OCI-LY7 (cell line): ENCODE data around the gene KCNIP1. TPM values are rescaled to one million over a fixed set of nuclear protein-coding genes. Genes with fewer than 3 reads are reported as not detected.

Source experiments
- BruUV-seq: library from RNA; stranded (reverse); fragments of 400-500 nt; replicated peaks from 2 replicates; lab custom pipeline; 2021; lab: Mats Ljungman, UMichigan
- CTCF ChIA-PET: fragments of 300-600 bp; sonication (Branson Sonifier 250); formaldehyde crosslinking; loops from one replicate; lab custom pipeline; 2022; ENCODE audit warnings: antibody characterized with exemption; ENCODE audit not compliant: unreplicated experiment; lab: Charles Lee
- POLR2A ChIA-PET: fragments of 300-600 bp; sonication (Branson Sonifier 250); formaldehyde crosslinking; loops from one replicate; lab custom pipeline; 2022; ENCODE audit warnings: antibody characterized with exemption; lab: Charles Lee
- DNase-seq: peaks from one replicate; pipeline ENCODE4 v3.0.0-alpha.2; 2015; ENCODE audit warnings: low spot score
- H2AFZ ChIP-seq: fragments of 200-600 bp; sonication (generic), shearing (Covaris generic); 2 replicates; pipeline ENCODE4 v1.6.1; 2014; ENCODE audit warnings: mild to moderate bottlenecking, antibody characterized with exemption, low read length, moderate library complexity
- H3K27ac ChIP-seq: fragments of 200-600 bp; sonication (generic); 2 replicates; pipeline ENCODE4 v1.5.1; 2014; ENCODE audit warnings: mixed run types, low read depth, mild to moderate bottlenecking, moderate library complexity, low read length, inconsistent platforms; ENCODE audit not compliant: poor library complexity, severe bottlenecking
- H3K36me3 ChIP-seq: fragments of 200-600 bp; sonication (generic); 2 replicates; pipeline ENCODE4 v1.6.1; 2014; ENCODE audit warnings: mild to moderate bottlenecking, antibody characterized with exemption, low read length, moderate library complexity, mixed read lengths; ENCODE audit not compliant: insufficient read depth
- H3K4me1 ChIP-seq: fragments of 200-600 bp; sonication (generic); 2 replicates; pipeline ENCODE4 v1.5.1; 2014; ENCODE audit warnings: mild to moderate bottlenecking, low read length; ENCODE audit not compliant: insufficient read depth, poor library complexity, severe bottlenecking
- H3K4me2 ChIP-seq: fragments of 200-600 bp; sonication (generic); 2 replicates; pipeline ENCODE4 v1.6.1; 2014; ENCODE audit warnings: mild to moderate bottlenecking, low read length
- H3K4me3 ChIP-seq: fragments of 200-600 bp; sonication (generic); 2 replicates; pipeline ENCODE4 v1.5.1; 2014; ENCODE audit warnings: mild to moderate bottlenecking, low read depth, low read length; ENCODE audit not compliant: poor library complexity, severe bottlenecking
- H3K79me2 ChIP-seq: fragments of 200-600 bp; sonication (generic); 2 replicates; pipeline ENCODE4 v1.6.1; 2016; ENCODE audit warnings: low read depth, mild to moderate bottlenecking, low read length, moderate library complexity, mixed read lengths; ENCODE audit not compliant: insufficient read depth
- H3K9me2 ChIP-seq: fragments of 200-600 bp; sonication (generic); 2 replicates; pipeline ENCODE4 v1.6.1; 2016; ENCODE audit warnings: mild to moderate bottlenecking, low read length, mixed read lengths; ENCODE audit not compliant: insufficient read depth
- H3K9me3 ChIP-seq: fragments of 200-600 bp; sonication (generic); 2 replicates; pipeline ENCODE4 v1.6.1; 2014; ENCODE audit warnings: mild to moderate bottlenecking, mixed run types, low read length, mixed read lengths
- H4K20me1 ChIP-seq: fragments of 200-600 bp; sonication (generic); 2 replicates; pipeline ENCODE4 v1.6.1; 2014; ENCODE audit warnings: mild to moderate bottlenecking, antibody characterized with exemption, low read length, moderate library complexity, mixed read lengths; ENCODE audit not compliant: insufficient read depth
- EZH2phosphoT487 ChIP-seq: fragments of 200-600 bp; sonication (generic); IDR thresholded peaks from 2 replicates; pipeline ENCODE4 v1.6.1; 2018; ENCODE audit warnings: low read depth, borderline replicate concordance, mild to moderate bottlenecking, mixed run types, antibody characterized with exemption, low read length, moderate library complexity, mixed read lengths
- intact Hi-C: fragments of 100-400 bp; cut with micrococcal nuclease; formaldehyde crosslinking; loops from one replicate; pipeline ENCODE4 v1.10.0; 2022; ENCODE audit not compliant: unreplicated experiment
- total RNA-seq, 2 experiments: library from RNA; depleted of rRNA in 1 of 2; stranded (reverse); fragments of >200 nt in 1 of 2; shearing (Covaris generic) in 1 of 2; gene quantifications; 2 replicates each; pipeline ENCODE4 v1.2.3, GENCODE V29; 2014 to 2022
- TF ChIP-seq, protein P1 (sequence below): fragments of 200-600 bp; sonication (generic); conservative IDR thresholded peaks from 2 replicates; pipeline ENCODE4 v1.5.1; 2014; ENCODE audit warnings: mild to moderate bottlenecking, antibody characterized with exemption, low read length, moderate library complexity, mixed read lengths

Gene KCNIP1
- total RNA-seq, 2 experiments from 2014 or later, result not detected

DNA sequence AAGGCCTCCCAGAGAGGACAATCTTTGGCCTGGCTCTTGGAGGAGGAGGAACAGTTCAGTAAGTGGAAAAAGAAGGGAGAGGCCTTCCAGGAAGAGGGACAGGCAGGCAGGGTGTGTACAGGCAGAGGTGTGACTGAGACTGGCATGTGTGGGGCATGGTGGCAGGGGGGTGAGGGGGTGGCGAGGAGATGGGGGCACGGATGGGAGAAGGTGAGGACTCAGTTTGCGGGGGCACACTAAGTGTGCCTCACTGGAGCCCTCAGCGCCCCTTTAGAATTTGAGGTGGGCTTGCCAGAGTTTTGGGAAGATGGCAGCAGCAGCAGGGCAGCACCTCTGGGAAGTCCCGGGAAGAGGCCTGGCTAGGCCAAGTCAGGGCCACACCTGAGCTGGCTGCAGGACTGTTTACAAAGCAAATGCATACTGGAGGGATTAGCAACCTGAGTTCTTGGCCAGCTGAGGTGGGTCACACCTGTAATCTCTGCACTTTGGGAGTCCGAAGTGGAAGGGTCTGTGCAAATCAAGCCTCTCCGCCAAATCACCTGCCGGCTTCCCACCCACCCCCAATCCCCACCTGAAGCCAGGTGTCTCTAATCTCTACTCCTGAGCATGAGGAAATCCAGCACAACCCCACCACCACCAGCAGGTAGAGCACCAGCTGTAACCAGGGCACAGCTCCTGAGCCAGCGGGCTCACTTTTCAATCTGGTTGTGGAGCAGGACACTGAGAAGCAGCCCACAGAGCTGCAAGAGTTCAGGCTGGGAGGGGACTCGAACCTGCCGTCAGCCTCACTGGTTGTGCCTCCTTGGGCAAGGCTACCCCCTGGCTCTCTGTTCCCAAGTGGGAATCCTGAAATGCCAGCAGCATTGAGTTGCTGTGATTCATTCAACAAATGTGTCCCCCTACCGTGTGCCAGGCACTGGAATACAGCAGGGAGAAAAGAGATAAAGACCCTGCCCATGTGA lies 269.5 kb downstream of the KCNIP1 start:
- Histone ChIP-seq H4K20me1 (no peaks in the 10 kb centered on the region), H3K79me2 (no peaks in the 10 kb centered on the region), H2AFZ (no peak overlapping the region), H3K4me1 (peaks cover 7% of the 10 kb centered on the region), H3K9me2 (no peaks in the 10 kb centered on the region), H3K9me3 (no peaks in the 10 kb centered on the region), H3K4me2 (no peak overlapping the region), H3K27ac (no peak overlapping the region), H3K36me3 (no peaks in the 10 kb centered on the region), H3K4me3 (no peak overlapping the region)
- no peak for DNase-seq
- no TSS peak for BruUV-seq
- ChIA-PET POLR2A (no interaction called here), CTCF (no interaction called here)
- TF ChIP-seq EZH2phosphoT487, result no peak
- TF ChIP-seq, protein P1, sequence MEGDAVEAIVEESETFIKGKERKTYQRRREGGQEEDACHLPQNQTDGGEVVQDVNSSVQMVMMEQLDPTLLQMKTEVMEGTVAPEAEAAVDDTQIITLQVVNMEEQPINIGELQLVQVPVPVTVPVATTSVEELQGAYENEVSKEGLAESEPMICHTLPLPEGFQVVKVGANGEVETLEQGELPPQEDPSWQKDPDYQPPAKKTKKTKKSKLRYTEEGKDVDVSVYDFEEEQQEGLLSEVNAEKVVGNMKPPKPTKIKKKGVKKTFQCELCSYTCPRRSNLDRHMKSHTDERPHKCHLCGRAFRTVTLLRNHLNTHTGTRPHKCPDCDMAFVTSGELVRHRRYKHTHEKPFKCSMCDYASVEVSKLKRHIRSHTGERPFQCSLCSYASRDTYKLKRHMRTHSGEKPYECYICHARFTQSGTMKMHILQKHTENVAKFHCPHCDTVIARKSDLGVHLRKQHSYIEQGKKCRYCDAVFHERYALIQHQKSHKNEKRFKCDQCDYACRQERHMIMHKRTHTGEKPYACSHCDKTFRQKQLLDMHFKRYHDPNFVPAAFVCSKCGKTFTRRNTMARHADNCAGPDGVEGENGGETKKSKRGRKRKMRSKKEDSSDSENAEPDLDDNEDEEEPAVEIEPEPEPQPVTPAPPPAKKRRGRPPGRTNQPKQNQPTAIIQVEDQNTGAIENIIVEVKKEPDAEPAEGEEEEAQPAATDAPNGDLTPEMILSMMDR, result no peak
- intact Hi-C loops, result no loop called here

GRCh38 chr5:170774831-170775230 lies 271.0 kb downstream of the KCNIP1 start:
- BruUV-seq, result no TSS peak
- H3K27ac ChIP-seq, result no peak overlapping the region
- no peaks in the 10 kb centered on the region for H3K9me2 ChIP-seq
- no peak overlapping the region for H3K4me3 ChIP-seq
- ChIA-PET CTCF (no interaction called here), POLR2A (no interaction called here)
- H3K9me3 ChIP-seq, result no peaks in the 10 kb centered on the region
- H3K36me3 ChIP-seq, result no peaks in the 10 kb centered on the region
- TF ChIP-seq EZH2phosphoT487, result no peak
- TF ChIP-seq, protein P1, result peak; percentile 42; the same call in 1 of the 2 replicates
- no peak overlapping the region for H3K4me2 ChIP-seq
- H3K79me2 ChIP-seq, result no peaks in the 10 kb centered on the region
- H4K20me1 ChIP-seq, result no peaks in the 10 kb centered on the region
- no peak overlapping the region for H2AFZ ChIP-seq
- DNase-seq, result no peak
- peaks cover 7% of the 10 kb centered on the region for H3K4me1 ChIP-seq
- intact Hi-C loops, result no loop called here

GRCh38 chr5:170781946-170782345 lies 278.1 kb downstream of the KCNIP1 start:
- Histone ChIP-seq H3K4me3 (no peak overlapping the region), H3K9me2 (no peaks in the 10 kb centered on the region), H3K4me1 (no peaks in the 10 kb centered on the region), H3K4me2 (no peak overlapping the region), H3K9me3 (no peaks in the 10 kb centered on the region), H4K20me1 (no peaks in the 10 kb centered on the region), H2AFZ (no peak overlapping the region), H3K36me3 (no peaks in the 10 kb centered on the region), H3K79me2 (no peaks in the 10 kb centered on the region), H3K27ac (no peak overlapping the region)
- DNase-seq, result no peak
- CTCF ChIA-PET, result interaction anchor here (0.6 kb wide), 1 partner anchor 20 kb away, joined by 5 read pairs; no protein-coding TSS in a partner anchor
- POLR2A ChIA-PET, result no interaction called here
- intact Hi-C loops, result no loop called here
- BruUV-seq, result no TSS peak
- TF ChIP-seq, protein P1, result no peak
- TF ChIP-seq EZH2phosphoT487, result no peak
